Left lung (tissue), 10 donors: ENCODE measurements around the gene GPAM. TPM values are rescaled to one million over a fixed set of nuclear protein-coding genes. Genes with fewer than 3 reads are reported as not detected.
A peak's percentile ranks its signal among the peaks of the same experiment; 100 is the strongest.
"Not testable (repeated sequence)": the region's sequence is repeated elsewhere in the genome, so short reads cannot be mapped to it uniquely, and the experiment has no call there.

Experiments
- ATAC-seq: fragments of 200-7000 bp; cut with Tn5 transposase; one replicate; pipeline ENCODE4 v1.9.1; 2020; ENCODE audit warnings: moderate library complexity
- DNase-seq, 4 donors: peaks; one replicate each; pipeline ENCODE4 v3.0.0-alpha.2; 2013 to 2020
- H3K27ac ChIP-seq, 2 donors: fragments of 200-600 bp; sonication (generic) in 1 of 2; one replicate each; pipeline versions ENCODE4 v1.5.0 to v1.8.0; 2020 to 2021
- H3K27me3 ChIP-seq, 2 donors: fragments of 200-600 bp; sonication (generic) in 1 of 2; one replicate each; pipeline versions ENCODE4 v1.5.0 to v1.8.0; 2020 to 2021
- H3K36me3 ChIP-seq, 2 donors: fragments of 200-600 bp; sonication (generic) in 1 of 2; one replicate each; pipeline versions ENCODE4 v1.5.0 to v1.8.0; 2020 to 2021
- H3K4me1 ChIP-seq, 2 donors: fragments of 200-600 bp; one replicate each; pipeline ENCODE4 v1.8.0; 2021
- H3K4me3 ChIP-seq, 2 donors: fragments of 200-600 bp; sonication (generic) in 1 of 2; one replicate each; pipeline versions ENCODE4 v1.5.0 to v1.8.0; 2020 to 2021; ENCODE audit warnings: mild to moderate bottlenecking in 1 of 2
- H3K9me3 ChIP-seq, 2 donors: fragments of 200-600 bp; sonication (generic) in 1 of 2; one replicate each; pipeline versions ENCODE4 v1.5.0 to v1.8.0; 2020 to 2021
- intact Hi-C, 2 donors: fragments of 100-400 bp; cut with DNase I; formaldehyde crosslinking; loops; one replicate each; pipeline versions ENCODE4 v1.11.2 to v1.14.2; 2022
- polyA plus RNA-seq, 6 donors: library from polyadenylated mRNA; unstranded; fragments of 120-200 nt; gene quantifications; one replicate each; pipeline ENCODE4 v1.2.1, GENCODE V29; 2013; ENCODE audit not compliant: insufficient read length in 6 of 6
- total RNA-seq, 2 donors: library from RNA; stranded (reverse); fragmentation: NEBNext Ultra II Directional; extraction: Animal tissue kit (Norgen Biotek cat#: 25700); gene quantifications; one replicate each; pipeline ENCODE4 v1.2.1, GENCODE V29; 2021
- TF ChIP-seq, protein P1 (sequence below), 2 donors: fragments of 200-600 bp; sonication (generic) in 1 of 2; IDR thresholded peaks; one replicate each; pipeline versions ENCODE4 v1.5.0 to v1.8.0; 2021; ENCODE audit warnings: antibody characterized with exemption in 2 of 2
- donor health status: DM: no; HTN: yes; CAD: no.
- donor health status: DM: no; HTN: no; CAD: no.

Gene GPAM
- total and polyA plus RNA-seq, 8 donors = 11.2 to 19.0 (median 17.0) TPM

DNA sequence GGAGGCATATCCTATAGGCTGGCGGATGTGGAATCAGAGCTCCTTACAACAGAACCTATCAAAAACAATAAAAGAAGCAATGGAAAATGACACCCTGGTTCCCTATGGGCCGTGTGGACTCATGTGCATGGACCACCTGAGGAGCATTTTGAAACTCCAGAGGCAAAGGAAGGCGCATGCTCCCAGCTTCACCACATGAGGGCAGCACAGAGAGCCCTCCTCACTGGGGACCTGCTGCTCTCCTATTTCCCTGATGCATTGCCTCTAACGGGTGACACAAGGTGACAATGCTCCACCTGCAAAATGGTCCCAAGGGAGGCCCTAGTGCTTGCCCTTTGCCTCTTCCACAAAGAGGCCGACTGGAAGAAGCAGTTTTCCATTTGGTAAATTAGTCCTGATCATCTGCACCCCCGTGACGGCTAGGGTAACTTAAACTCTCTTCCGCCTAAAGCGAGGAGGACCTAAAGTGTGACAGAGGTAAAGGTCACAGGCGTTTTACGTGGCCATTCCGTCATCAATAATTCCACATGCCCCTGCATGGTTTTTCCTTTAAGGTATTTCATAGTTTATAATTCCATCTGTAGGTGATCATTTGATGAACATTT is 67.7 kb downstream of the GPAM start:
- ATAC-seq (peak; percentile 85), DNase-seq (peak in 1 of 4 donors; percentile 29)
- TF ChIP-seq, protein P1, sequence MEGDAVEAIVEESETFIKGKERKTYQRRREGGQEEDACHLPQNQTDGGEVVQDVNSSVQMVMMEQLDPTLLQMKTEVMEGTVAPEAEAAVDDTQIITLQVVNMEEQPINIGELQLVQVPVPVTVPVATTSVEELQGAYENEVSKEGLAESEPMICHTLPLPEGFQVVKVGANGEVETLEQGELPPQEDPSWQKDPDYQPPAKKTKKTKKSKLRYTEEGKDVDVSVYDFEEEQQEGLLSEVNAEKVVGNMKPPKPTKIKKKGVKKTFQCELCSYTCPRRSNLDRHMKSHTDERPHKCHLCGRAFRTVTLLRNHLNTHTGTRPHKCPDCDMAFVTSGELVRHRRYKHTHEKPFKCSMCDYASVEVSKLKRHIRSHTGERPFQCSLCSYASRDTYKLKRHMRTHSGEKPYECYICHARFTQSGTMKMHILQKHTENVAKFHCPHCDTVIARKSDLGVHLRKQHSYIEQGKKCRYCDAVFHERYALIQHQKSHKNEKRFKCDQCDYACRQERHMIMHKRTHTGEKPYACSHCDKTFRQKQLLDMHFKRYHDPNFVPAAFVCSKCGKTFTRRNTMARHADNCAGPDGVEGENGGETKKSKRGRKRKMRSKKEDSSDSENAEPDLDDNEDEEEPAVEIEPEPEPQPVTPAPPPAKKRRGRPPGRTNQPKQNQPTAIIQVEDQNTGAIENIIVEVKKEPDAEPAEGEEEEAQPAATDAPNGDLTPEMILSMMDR (IDR thresholded peaks at IDR 0.05) = peak; percentile 48 to 67
- no peak overlapping the region for H3K27ac ChIP-seq
- no peaks in the 10 kb centered on the region for H3K36me3 ChIP-seq
- no peaks in the 10 kb centered on the region for H3K4me1 ChIP-seq
- H3K4me3 ChIP-seq = no peak overlapping the region
- intact Hi-C loops = no loop called here
- H3K27me3 ChIP-seq = no peaks in the 10 kb centered on the region
- H3K9me3 ChIP-seq = no peaks in the 10 kb centered on the region

DNA sequence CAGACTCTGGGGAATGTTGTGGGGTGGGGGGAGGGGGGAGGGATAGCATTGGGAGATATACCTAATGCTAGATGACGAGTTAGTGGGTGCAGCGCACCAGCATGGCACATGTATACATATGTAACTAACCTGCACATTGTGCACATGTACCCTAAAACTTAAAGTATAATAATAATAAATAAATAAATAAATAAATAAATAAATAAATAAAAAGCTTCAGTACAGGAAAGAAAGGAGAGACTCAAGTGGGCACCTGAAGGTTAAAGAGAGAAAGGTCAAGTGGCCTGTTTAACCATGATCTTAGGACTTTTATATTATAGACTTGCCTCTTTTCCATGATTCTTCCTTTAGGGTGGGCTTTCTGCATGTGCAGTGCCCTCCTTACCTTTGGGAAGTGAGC is 73.8 kb downstream of the GPAM start:
- H3K4me3 ChIP-seq, H3K36me3 ChIP-seq, DNase-seq, H3K27me3 ChIP-seq, H3K9me3 ChIP-seq, ATAC-seq, H3K27ac ChIP-seq, H3K4me1 ChIP-seq, intact Hi-C loops: not testable (repeated sequence)

Other genes with a start within 250 kb of the GPAM start
- gene TECTB, start 99.6 kb upstream of the GPAM start, total RNA-seq = not detected
- not detected for gene TECTB, start 99.6 kb upstream of the GPAM start, polyA plus RNA-seq
- 10 to 100 TPM; 68.0 to 82.5 TPM for gene ACSL5, start 190.4 kb upstream of the GPAM start, total RNA-seq
- gene ACSL5, start 190.4 kb upstream of the GPAM start, polyA plus RNA-seq = 10 to 100 TPM; 10.5 to 16.5 (median 13.4) TPM